Progenitor cell of endocrine pancreas (in vitro differentiated cells): ENCODE measurements around the gene UNCX. TPM values are rescaled to one million over a fixed set of nuclear protein-coding genes. Genes with fewer than 3 reads are reported as not detected.

ENCODE experiments used
- DNase-seq: peaks from one replicate; pipeline ENCODE4 v3.0.0; 2021; ENCODE audit warnings: low spot score; ENCODE audit not compliant: unreplicated experiment
- H3K27ac Mint-ChIP-seq: 2 replicates; pipeline ENCODE4 v1.8.0; 2021; ENCODE audit warnings: mild to moderate bottlenecking, moderate library complexity, mixed read lengths
- H3K27me3 Mint-ChIP-seq: 2 replicates; pipeline ENCODE4 v1.8.0; 2021; ENCODE audit warnings: mixed read lengths
- H3K36me3 Mint-ChIP-seq: 2 replicates; pipeline ENCODE4 v1.8.0; 2022; ENCODE audit warnings: mixed read lengths; ENCODE audit not compliant: insufficient read depth
- H3K4me1 Mint-ChIP-seq: 2 replicates; pipeline ENCODE4 v1.8.0; 2021; ENCODE audit warnings: low read depth, mixed read lengths
- H3K4me3 Mint-ChIP-seq: 2 replicates; pipeline ENCODE4 v1.8.0; 2021; ENCODE audit warnings: low read depth, mild to moderate bottlenecking, moderate library complexity, mixed read lengths
- H3K9me3 Mint-ChIP-seq: 2 replicates; pipeline ENCODE4 v1.8.0; 2021; ENCODE audit warnings: low read depth, mixed read lengths
- CTCF ChIP-seq: fragments of 200-600 bp; sonication (generic); IDR thresholded peaks from one replicate; pipeline ENCODE4 v1.5.0; 2021; ENCODE audit warnings: antibody characterized with exemption, mild to moderate bottlenecking; ENCODE audit not compliant: unreplicated experiment
- total RNA-seq: library from RNA; stranded (reverse); gene quantifications from 2 replicates; pipeline ENCODE4 v1.2.1, GENCODE V29; 2021

The UNCX gene
- total RNA-seq, 1 donor from 2014 or later, result not detected

- no peaks in the 10 kb centered on the region for H3K36me3 Mint-ChIP-seq
- no peak overlapping the region for H3K4me3 Mint-ChIP-seq
- H3K4me1 Mint-ChIP-seq, result peaks cover 1% of the 10 kb centered on the region
- H3K9me3 Mint-ChIP-seq, result no peaks in the 10 kb centered on the region
- H3K27ac Mint-ChIP-seq, result no peak overlapping the region
- no peak for DNase-seq
- TF ChIP-seq CTCF, result no peak
- peaks cover 86% of the 10 kb centered on the region for H3K27me3 Mint-ChIP-seq
These were observed 8.5 kb upstream of the UNCX start for GRCh38 chr7:1224086-1224716.

- Mint-ChIP-seq H3K9me3 (no peaks in the 10 kb centered on the region), H3K36me3 (no peaks in the 10 kb centered on the region), H3K27ac (no peak overlapping the region), H3K4me3 (no peak overlapping the region), H3K27me3 (peaks cover 80% of the 10 kb centered on the region), H3K4me1 (peaks cover 1% of the 10 kb centered on the region)
- no peak for DNase-seq
- TF ChIP-seq CTCF, result no peak
These were observed 7.6 kb upstream of the UNCX start for GRCh38 chr7:1225030-1225429.

- Mint-ChIP-seq H3K4me3 (no peak overlapping the region), H3K27ac (no peak overlapping the region), H3K9me3 (no peaks in the 10 kb centered on the region), H3K27me3 (peaks cover 78% of the 10 kb centered on the region), H3K4me1 (peaks cover 1% of the 10 kb centered on the region), H3K36me3 (no peaks in the 10 kb centered on the region)
- peak; percentile 92 for TF ChIP-seq CTCF
- no peak for DNase-seq
These were observed 7.1 kb upstream of the UNCX start for GRCh38 chr7:1225441-1226185.

- no peaks in the 10 kb centered on the region for H3K9me3 Mint-ChIP-seq
- no peak for TF ChIP-seq CTCF
- H3K4me1 Mint-ChIP-seq, result peaks cover 1% of the 10 kb centered on the region
- H3K27ac Mint-ChIP-seq, result no peak overlapping the region
- no peak overlapping the region for H3K4me3 Mint-ChIP-seq
- DNase-seq, result no peak
- H3K27me3 Mint-ChIP-seq, result peaks cover 78% of the 10 kb centered on the region
- H3K36me3 Mint-ChIP-seq, result no peaks in the 10 kb centered on the region
These were observed 6.3 kb upstream of the UNCX start for GRCh38 chr7:1226186-1226901.

GRCh38 chr7:1227071-1227804, 5.4 kb upstream of the UNCX start:
- Mint-ChIP-seq H3K4me3 (no peak overlapping the region), H3K36me3 (no peaks in the 10 kb centered on the region), H3K27ac (no peak overlapping the region), H3K27me3 (peaks cover 78% of the 10 kb centered on the region), H3K4me1 (peaks cover 4% of the 10 kb centered on the region), H3K9me3 (no peaks in the 10 kb centered on the region)
- no peak for TF ChIP-seq CTCF
- no peak for DNase-seq
